Gastroesophageal sphincter (tissue), 3 donors: ENCODE results near the gene NKD2.

Experiments
- CTCF ChIP-seq, 4 experiments: fragments of 200-600 bp in 2 of 4; fragments of 450-650 bp in 2 of 4; sonication (generic) in 1 of 4; IDR thresholded peaks; one replicate each; pipeline ENCODE4 v1.5.1; 2017 to 2019; ENCODE audit warnings: antibody characterized with exemption in 4 of 4, mild to moderate bottlenecking in 2 of 4, moderate library complexity in 2 of 4
- EP300 ChIP-seq: sonication (generic); formaldehyde crosslinking; IDR thresholded peaks from one replicate; pipeline ENCODE4 v1.6.1; 2017; ENCODE audit warnings: antibody characterized with exemption, mild to moderate bottlenecking

GRCh38 chr5:1079961-1080360 lies 71.4 kb downstream of the NKD2 start:
- no peak for TF ChIP-seq CTCF (IDR thresholded peaks at IDR 0.05)
- TF ChIP-seq EP300: no peak
